Suprapubic skin (tissue), 4 donors: ENCODE data around the gene ESRP2. TPM values are rescaled to one million over a fixed set of nuclear protein-coding genes. Genes with fewer than 3 reads are reported as not detected.

ENCODE experiments used
- DNase-seq, 2 donors: peaks; one replicate each; pipeline ENCODE4 v3.0.0-alpha.2; 2019; ENCODE audit warnings: low spot score in 2 of 2
- H3K27ac ChIP-seq: fragments of 200-600 bp; sonication (generic); one replicate; pipeline ENCODE4 v1.5.1; 2019
- H3K27me3 ChIP-seq: fragments of 200-600 bp; sonication (generic); one replicate; pipeline ENCODE4 v1.5.1; 2019
- H3K36me3 ChIP-seq: fragments of 200-600 bp; sonication (generic); one replicate; pipeline ENCODE4 v1.5.1; 2019
- H3K4me1 ChIP-seq: fragments of 200-600 bp; sonication (generic); one replicate; pipeline ENCODE4 v1.5.1; 2019
- H3K4me3 ChIP-seq: fragments of 200-600 bp; sonication (generic); one replicate; pipeline ENCODE4 v1.5.1; 2019; ENCODE audit warnings: mild to moderate bottlenecking
- H3K9me3 ChIP-seq: fragments of 200-600 bp; sonication (generic); one replicate; pipeline ENCODE4 v1.5.1; 2019
- EP300 ChIP-seq: sonication (generic); formaldehyde crosslinking; IDR thresholded peaks from one replicate; pipeline ENCODE4 v1.6.1; 2017; ENCODE audit warnings: antibody characterized with exemption
- POLR2A ChIP-seq, 2 donors: fragments of 450-650 bp; IDR thresholded peaks; one replicate each; pipeline ENCODE4 v1.6.1; 2017; ENCODE audit warnings: antibody characterized with exemption in 2 of 2, mild to moderate bottlenecking in 2 of 2, moderate library complexity in 2 of 2
- POLR2AphosphoS5 ChIP-seq, 3 donors: sonication (generic); formaldehyde crosslinking; IDR thresholded peaks; one replicate each; pipeline ENCODE4 v1.6.1; 2017; ENCODE audit warnings: antibody characterized with exemption in 3 of 3
- WGBS: methylation state at CpG from one replicate; pipeline ENCODE4 v1.1.5; 2018; 5-methylcytosine and 5-hydroxymethylcytosine counted together
- total RNA-seq, 4 donors: library from RNA; depleted of rRNA; stranded (reverse); fragments of >200 nt; gene quantifications; one replicate each; pipeline ENCODE4 v1.1.0, GENCODE V29; 2016
- TF ChIP-seq, protein P1 (sequence below), 2 donors: fragments of 200-600 bp in 1 of 2; fragments of 450-650 bp in 1 of 2; sonication (generic) in 1 of 2; IDR thresholded peaks; one replicate each; pipeline ENCODE4 v1.5.1; 2016 to 2019; ENCODE audit warnings: antibody characterized with exemption in 2 of 2, mild to moderate bottlenecking in 1 of 2, moderate library complexity in 1 of 2

The ESRP2 gene
- total RNA-seq, 4 donors from 2014 or later: 77.0 to 133 (median 99.7) TPM

DNA sequence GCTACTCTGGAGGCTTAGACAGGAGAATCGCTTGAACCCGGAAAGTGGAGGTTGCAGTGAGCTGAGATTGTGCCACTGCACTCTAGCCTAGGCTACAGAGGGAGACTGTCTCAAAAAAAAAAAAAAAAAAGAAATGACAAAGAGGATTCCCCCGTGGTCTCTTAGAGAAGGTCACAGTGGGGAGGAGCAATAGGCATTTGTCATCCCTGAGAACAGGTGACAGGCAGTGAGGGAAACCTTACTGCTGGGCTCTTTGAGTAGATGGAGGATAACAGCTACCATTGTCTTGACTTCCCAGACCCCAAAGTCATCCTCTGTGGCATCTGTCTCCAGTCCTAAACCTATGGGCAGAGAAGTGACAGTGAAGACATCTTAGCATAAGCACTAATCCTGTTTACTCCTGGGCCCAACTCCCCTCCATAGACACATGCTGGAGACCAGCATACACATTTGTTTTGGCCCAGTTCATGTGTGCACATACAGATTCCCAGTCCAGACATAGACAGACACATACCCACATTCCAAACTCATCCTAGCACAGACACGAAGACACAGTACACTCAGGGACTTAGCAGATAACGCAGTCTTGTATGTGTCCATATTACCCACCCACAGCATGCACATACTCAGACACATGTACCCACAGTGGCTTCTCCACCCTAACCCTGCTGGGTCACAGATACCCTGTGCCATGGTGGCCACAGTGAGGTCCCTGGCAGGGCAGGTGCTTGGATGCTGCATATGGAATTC is 2.7 kb downstream of the ESRP2 start:
- H3K9me3 ChIP-seq: no peaks in the 10 kb centered on the region
- WGBS: 70% methylated on average over 5 of the region's 5 CpGs
- DNase-seq: peak in 1 of 2 donors; percentile 12
- peak overlapping the region; percentile 54 for H3K4me3 ChIP-seq
- no peaks in the 10 kb centered on the region for H3K27me3 ChIP-seq
- TF ChIP-seq POLR2A (IDR thresholded peaks at IDR 0.05): no peak
- TF ChIP-seq EP300: no peak
- TF ChIP-seq, protein P1, sequence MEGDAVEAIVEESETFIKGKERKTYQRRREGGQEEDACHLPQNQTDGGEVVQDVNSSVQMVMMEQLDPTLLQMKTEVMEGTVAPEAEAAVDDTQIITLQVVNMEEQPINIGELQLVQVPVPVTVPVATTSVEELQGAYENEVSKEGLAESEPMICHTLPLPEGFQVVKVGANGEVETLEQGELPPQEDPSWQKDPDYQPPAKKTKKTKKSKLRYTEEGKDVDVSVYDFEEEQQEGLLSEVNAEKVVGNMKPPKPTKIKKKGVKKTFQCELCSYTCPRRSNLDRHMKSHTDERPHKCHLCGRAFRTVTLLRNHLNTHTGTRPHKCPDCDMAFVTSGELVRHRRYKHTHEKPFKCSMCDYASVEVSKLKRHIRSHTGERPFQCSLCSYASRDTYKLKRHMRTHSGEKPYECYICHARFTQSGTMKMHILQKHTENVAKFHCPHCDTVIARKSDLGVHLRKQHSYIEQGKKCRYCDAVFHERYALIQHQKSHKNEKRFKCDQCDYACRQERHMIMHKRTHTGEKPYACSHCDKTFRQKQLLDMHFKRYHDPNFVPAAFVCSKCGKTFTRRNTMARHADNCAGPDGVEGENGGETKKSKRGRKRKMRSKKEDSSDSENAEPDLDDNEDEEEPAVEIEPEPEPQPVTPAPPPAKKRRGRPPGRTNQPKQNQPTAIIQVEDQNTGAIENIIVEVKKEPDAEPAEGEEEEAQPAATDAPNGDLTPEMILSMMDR (IDR thresholded peaks at IDR 0.05): no peak
- TF ChIP-seq POLR2AphosphoS5 (IDR thresholded peaks at IDR 0.05): no peak
- H3K4me1 ChIP-seq: peaks cover 60% of the 10 kb centered on the region
- peaks cover 27% of the 10 kb centered on the region for H3K36me3 ChIP-seq
- peak overlapping the region; percentile 96 for H3K27ac ChIP-seq

GRCh38 chr16:68232335-68232734 is 3.6 kb downstream of the ESRP2 start:
- Histone ChIP-seq H3K27me3 (no peaks in the 10 kb centered on the region), H3K4me1 (peaks cover 60% of the 10 kb centered on the region), H3K9me3 (no peaks in the 10 kb centered on the region), H3K27ac (no peak overlapping the region), H3K36me3 (peaks cover 34% of the 10 kb centered on the region), H3K4me3 (no peak overlapping the region)
- TF ChIP-seq POLR2AphosphoS5 (IDR thresholded peaks at IDR 0.05) (no peak), EP300 (no peak), POLR2A (IDR thresholded peaks at IDR 0.05) (no peak)
- TF ChIP-seq, protein P1 (IDR thresholded peaks at IDR 0.05): no peak
- 95% methylated on average over 8 of the region's 16 CpGs for WGBS
- no peak for DNase-seq

DNA sequence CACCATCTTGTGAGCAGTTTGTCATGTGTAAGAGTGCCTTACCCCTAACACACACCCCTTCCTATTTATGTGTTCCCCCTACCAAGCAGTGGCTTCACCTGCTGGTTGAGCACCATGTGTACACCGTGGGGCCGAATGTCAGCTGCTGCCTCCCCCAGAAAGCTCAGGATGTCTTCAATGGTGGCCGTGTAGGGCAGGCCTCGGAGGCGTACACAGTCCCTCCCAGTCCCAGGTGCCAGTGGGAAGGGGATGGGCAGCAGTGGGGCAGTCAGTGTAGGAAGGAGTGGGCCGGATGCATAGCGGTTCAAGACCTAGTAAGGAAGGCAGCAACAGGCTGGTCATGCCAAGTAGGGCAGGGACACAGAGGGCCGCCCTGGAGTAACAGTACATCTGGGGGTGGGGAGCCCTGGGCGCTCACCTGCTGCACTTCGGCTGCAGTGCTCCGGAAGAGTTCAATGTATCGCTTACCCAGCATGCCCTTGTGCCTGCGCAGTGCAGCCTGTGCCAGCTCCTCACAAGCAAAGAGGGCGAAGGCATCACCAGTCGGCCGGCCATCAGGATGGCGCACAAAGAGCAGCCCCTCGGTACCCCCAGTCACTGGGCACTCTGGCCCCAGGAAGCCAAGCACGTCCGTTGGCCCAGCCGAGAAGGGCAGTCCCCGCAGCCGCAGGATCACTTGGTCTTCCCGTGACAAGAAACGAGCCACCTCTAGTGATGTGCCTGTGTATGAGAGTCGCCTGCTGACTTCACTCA is 4.4 kb downstream of the ESRP2 start:
- H3K4me1 ChIP-seq: peaks cover 56% of the 10 kb centered on the region
- DNase-seq: no peak
- 82% methylated on average over 16 of the region's 26 CpGs for WGBS
- no peak overlapping the region for H3K27ac ChIP-seq
- no peak overlapping the region for H3K4me3 ChIP-seq
- H3K27me3 ChIP-seq: no peaks in the 10 kb centered on the region
- H3K36me3 ChIP-seq: peaks cover 38% of the 10 kb centered on the region
- no peak for TF ChIP-seq EP300
- no peak for TF ChIP-seq POLR2AphosphoS5 (IDR thresholded peaks at IDR 0.05)
- TF ChIP-seq, protein P1 (IDR thresholded peaks at IDR 0.05): no peak
- TF ChIP-seq POLR2A (IDR thresholded peaks at IDR 0.05): no peak
- no peaks in the 10 kb centered on the region for H3K9me3 ChIP-seq

DNA sequence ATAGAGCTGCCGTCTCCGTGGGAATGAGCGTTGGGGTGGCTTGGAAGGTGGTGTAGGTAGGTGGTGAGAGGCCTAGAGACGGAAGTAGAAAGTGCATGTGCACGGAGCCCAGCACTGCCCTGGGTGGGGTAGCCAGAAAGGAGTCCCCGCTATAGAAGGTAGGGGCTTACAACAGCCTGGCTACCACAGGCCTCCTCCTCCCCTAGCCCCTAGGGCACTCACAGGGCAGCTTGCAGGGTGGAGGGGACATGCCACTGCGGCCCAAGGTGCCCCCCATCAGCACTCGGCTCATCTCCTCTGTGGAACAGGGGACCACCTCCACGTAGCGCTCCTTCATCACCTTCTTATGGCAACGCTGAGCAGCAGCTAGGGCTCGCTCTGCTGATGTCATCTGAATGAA is 5.0 kb downstream of the ESRP2 start:
- peaks cover 50% of the 10 kb centered on the region for H3K4me1 ChIP-seq

More for the DNA sequence above, 5.0 kb downstream of the ESRP2 start:
- TF ChIP-seq EP300 (no peak), POLR2A (IDR thresholded peaks at IDR 0.05) (no peak), POLR2AphosphoS5 (IDR thresholded peaks at IDR 0.05) (no peak)
- TF ChIP-seq, protein P1 (IDR thresholded peaks at IDR 0.05): no peak
- Histone ChIP-seq H3K9me3 (no peaks in the 10 kb centered on the region), H3K4me3 (no peak overlapping the region), H3K27me3 (no peaks in the 10 kb centered on the region), H3K27ac (no peak overlapping the region), H3K36me3 (peaks cover 44% of the 10 kb centered on the region)
- DNase-seq: peak in 1 of 2 donors; percentile 56
- 88% methylated on average over 6 of the region's 12 CpGs for WGBS
